Hepatocyte (in vitro differentiated cells): ENCODE measurements around the gene DLGAP4. TPM values are rescaled to one million over a fixed set of nuclear protein-coding genes. Genes with fewer than 3 reads are reported as not detected.

Source experiments
- DNase-seq: peaks from one replicate; pipeline ENCODE4 v3.0.0-alpha.2; 2016; ENCODE audit warnings: low spot score
- H2AFZ ChIP-seq: fragments of 200-600 bp; sonication (generic); 2 replicates; pipeline ENCODE4 v1.6.0; 2016; ENCODE audit warnings: antibody characterized with exemption, mild to moderate bottlenecking
- H3K27ac ChIP-seq: fragments of 200-600 bp; sonication (generic); 2 replicates; pipeline ENCODE4 v1.5.1; 2016; ENCODE audit warnings: mild to moderate bottlenecking
- H3K27me3 ChIP-seq: fragments of 200-600 bp; sonication (generic); 2 replicates; pipeline ENCODE4 v1.6.1; 2016
- H3K36me3 ChIP-seq: fragments of 200-600 bp; sonication (generic); replicated peaks from 2 replicates; pipeline ENCODE4 v1.5.1; 2016; ENCODE audit warnings: low read depth; ENCODE audit not compliant: insufficient read depth
- H3K4me1 ChIP-seq: fragments of 200-600 bp; sonication (generic); 2 replicates; pipeline ENCODE4 v1.5.1; 2016; ENCODE audit warnings: mild to moderate bottlenecking, moderate library complexity; ENCODE audit not compliant: insufficient read depth
- H3K4me2 ChIP-seq: fragments of 200-600 bp; sonication (generic); 2 replicates; pipeline ENCODE4 v1.6.0; 2016
- H3K4me3 ChIP-seq: fragments of 200-600 bp; sonication (generic); 2 replicates; pipeline ENCODE4 v1.5.1; 2016; ENCODE audit warnings: mild to moderate bottlenecking
- H3K79me2 ChIP-seq: fragments of 200-600 bp; sonication (generic); 2 replicates; pipeline ENCODE4 v1.6.0; 2017; ENCODE audit warnings: mild to moderate bottlenecking
- H3K9me2 ChIP-seq: fragments of 200-600 bp; sonication (generic); replicated peaks from 2 replicates; pipeline ENCODE4 v1.6.0; 2017; ENCODE audit warnings: mild to moderate bottlenecking; ENCODE audit not compliant: insufficient read depth
- H3K9me3 ChIP-seq: fragments of 200-600 bp; sonication (generic); 2 replicates; pipeline ENCODE4 v1.5.1; 2016; ENCODE audit warnings: low read depth, mild to moderate bottlenecking
- H4K20me1 ChIP-seq: fragments of 200-600 bp; sonication (generic); 2 replicates; pipeline ENCODE4 v1.6.0; 2016; ENCODE audit warnings: mild to moderate bottlenecking; ENCODE audit not compliant: insufficient read depth, poor library complexity, severe bottlenecking
- EZH2 ChIP-seq: fragments of 200-600 bp; sonication (generic); IDR thresholded peaks from 2 replicates; pipeline ENCODE4 v1.6.1; 2016; ENCODE audit warnings: antibody characterized with exemption, mild to moderate bottlenecking, borderline replicate concordance
- EZH2phosphoT487 ChIP-seq: fragments of 200-600 bp; sonication (generic); IDR thresholded peaks from one replicate; pipeline ENCODE4 v1.6.1; 2018; ENCODE audit warnings: antibody characterized with exemption, mild to moderate bottlenecking, low read depth, moderate library complexity; ENCODE audit not compliant: unreplicated experiment, severe bottlenecking
- WGBS: methylation state at CpG from one replicate; pipeline ENCODE4 v1.1.6; 2016; ENCODE audit warnings: low lambda C conversion rate; ENCODE audit errors: missing lambda C conversion rate; 5-methylcytosine and 5-hydroxymethylcytosine counted together
- polyA plus RNA-seq: library from polyadenylated mRNA; unstranded; fragments of >200 nt; fragmentation: Nextera tagmentation; extraction: Ambion mirVana; gene quantifications from 2 replicates; pipeline ENCODE4 v1.2.1, GENCODE V29; 2016
- total RNA-seq: library from RNA; depleted of rRNA; stranded (reverse); fragments of >200 nt; gene quantifications from 2 replicates; pipeline ENCODE4 v1.2.3, GENCODE V29; 2014
- TF ChIP-seq, protein P1 (sequence below): fragments of 200-600 bp; sonication (generic); IDR thresholded peaks from 2 replicates; pipeline ENCODE4 v1.5.1; 2016; ENCODE audit warnings: antibody characterized with exemption, mild to moderate bottlenecking; ENCODE audit not compliant: poor library complexity

Gene DLGAP4
- total and polyA plus RNA-seq, 2 experiments from 2014 or later, result 16.5 to 39.4 TPM

DNA sequence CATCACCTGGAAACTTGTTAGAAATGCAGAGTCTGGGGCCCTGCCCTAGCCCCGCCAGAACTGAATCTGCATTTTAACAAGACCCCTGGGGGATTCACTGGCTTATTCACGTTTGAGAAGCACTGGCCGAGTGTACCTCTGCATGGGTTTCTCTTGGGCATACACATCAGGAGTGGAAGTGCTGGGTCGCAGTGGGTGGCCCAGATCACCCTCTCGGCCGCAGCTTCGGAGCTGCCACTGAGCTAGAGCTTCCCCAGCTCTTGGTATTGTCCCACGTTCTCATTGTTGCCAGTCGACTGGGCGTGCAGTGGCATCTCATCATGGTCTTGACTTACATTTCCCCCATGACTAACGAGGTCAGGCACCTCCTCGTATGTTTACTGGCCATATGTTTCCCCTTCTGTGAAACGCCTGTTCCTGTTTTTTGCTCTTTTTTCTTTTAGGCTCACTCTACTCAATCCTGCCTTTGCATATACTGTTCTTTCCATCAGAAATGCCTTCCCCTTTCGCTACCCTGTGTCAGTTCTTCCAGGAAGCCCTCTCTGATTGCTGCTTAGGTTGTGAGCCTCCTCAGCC lies 3.0 kb upstream of the DLGAP4 start:
- 53% methylated on average over 14 of the region's 14 CpGs for WGBS
- no peak for TF ChIP-seq EZH2phosphoT487
- TF ChIP-seq, protein P1, sequence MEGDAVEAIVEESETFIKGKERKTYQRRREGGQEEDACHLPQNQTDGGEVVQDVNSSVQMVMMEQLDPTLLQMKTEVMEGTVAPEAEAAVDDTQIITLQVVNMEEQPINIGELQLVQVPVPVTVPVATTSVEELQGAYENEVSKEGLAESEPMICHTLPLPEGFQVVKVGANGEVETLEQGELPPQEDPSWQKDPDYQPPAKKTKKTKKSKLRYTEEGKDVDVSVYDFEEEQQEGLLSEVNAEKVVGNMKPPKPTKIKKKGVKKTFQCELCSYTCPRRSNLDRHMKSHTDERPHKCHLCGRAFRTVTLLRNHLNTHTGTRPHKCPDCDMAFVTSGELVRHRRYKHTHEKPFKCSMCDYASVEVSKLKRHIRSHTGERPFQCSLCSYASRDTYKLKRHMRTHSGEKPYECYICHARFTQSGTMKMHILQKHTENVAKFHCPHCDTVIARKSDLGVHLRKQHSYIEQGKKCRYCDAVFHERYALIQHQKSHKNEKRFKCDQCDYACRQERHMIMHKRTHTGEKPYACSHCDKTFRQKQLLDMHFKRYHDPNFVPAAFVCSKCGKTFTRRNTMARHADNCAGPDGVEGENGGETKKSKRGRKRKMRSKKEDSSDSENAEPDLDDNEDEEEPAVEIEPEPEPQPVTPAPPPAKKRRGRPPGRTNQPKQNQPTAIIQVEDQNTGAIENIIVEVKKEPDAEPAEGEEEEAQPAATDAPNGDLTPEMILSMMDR, result no peak
- TF ChIP-seq EZH2, result no peak
- Histone ChIP-seq H3K9me3 (no peaks in the 10 kb centered on the region), H3K27ac (no peak overlapping the region), H3K4me2 (no peak overlapping the region), H3K27me3 (peaks cover 73% of the 10 kb centered on the region), H4K20me1 (no peaks in the 10 kb centered on the region), H3K9me2 (no peaks in the 10 kb centered on the region), H3K4me3 (no peak overlapping the region), H3K36me3 (no peaks in the 10 kb centered on the region), H3K4me1 (peaks cover 3% of the 10 kb centered on the region), H3K79me2 (no peaks in the 10 kb centered on the region), H2AFZ (no peak overlapping the region)
- DNase-seq, result no peak

DNA sequence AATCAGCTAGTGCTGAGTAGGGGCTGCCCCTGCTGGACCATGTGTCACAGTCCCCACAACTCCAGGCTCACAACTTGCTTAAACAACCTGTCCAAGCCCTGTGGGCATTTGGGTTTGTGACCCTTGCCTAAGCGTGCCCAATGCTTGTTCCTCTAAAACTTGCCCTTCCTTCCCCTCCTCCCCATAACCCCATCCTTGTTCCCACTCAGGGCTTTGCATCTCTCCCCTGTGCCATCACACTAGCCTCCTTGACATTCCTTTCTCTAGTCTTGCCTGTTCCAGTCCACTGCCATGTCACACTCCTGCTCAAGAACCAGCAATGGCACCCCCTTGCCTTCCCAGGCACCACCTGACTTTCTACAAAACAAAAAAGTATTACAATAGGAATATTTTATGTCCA lies 2.3 kb upstream of the DLGAP4 start:
- Histone ChIP-seq H3K9me3 (no peaks in the 10 kb centered on the region), H3K27me3 (peaks cover 80% of the 10 kb centered on the region), H3K4me2 (no peak overlapping the region), H3K4me3 (no peak overlapping the region), H3K4me1 (peaks cover 3% of the 10 kb centered on the region), H3K79me2 (no peaks in the 10 kb centered on the region), H3K36me3 (no peaks in the 10 kb centered on the region), H3K9me2 (no peaks in the 10 kb centered on the region), H3K27ac (no peak overlapping the region), H4K20me1 (no peaks in the 10 kb centered on the region), H2AFZ (no peak overlapping the region)
- DNase-seq, result no peak
- WGBS, result 89% methylated on average over 1 of the region's 1 CpG
- TF ChIP-seq EZH2phosphoT487 (no peak), EZH2 (no peak)
- TF ChIP-seq, protein P1, result no peak

DNA sequence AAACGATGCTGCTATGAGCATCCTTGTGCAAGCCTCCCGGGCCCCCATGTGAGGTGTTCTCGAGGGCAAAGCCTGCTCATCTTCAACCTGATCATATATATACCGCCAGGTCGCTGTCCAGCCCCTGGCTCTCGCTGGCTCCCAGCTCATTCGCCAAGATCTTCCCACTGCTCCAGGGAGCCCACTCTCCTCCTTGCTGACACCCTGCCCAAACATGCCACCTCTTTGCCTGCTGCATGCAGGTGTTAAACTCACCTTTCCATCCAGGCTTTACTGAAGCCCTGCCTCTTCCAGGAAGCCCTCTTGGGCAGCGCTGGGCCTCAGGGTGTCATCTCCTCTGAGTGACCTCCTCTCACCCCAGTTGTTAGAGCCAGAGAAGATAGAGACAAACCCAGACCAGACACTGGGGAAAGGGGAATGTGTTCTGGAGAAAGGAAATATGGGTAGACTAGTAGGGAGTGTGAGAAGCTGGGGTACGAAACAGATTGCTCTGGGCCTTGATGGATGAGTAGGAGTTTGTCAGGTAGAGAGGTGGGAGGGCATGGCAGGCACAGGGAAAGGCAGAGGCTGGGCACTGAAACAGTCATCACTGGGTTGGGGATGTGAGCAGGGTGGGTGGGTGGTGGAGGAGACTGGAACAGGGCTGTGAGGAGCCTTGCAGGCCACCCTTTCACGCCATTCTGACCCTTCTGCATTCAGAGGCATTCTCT lies 1.2 kb upstream of the DLGAP4 start:
- TF ChIP-seq EZH2 (no peak), EZH2phosphoT487 (no peak)
- TF ChIP-seq, protein P1, result no peak
- Histone ChIP-seq H3K79me2 (no peaks in the 10 kb centered on the region), H3K27ac (no peak overlapping the region), H3K9me3 (no peaks in the 10 kb centered on the region), H3K4me3 (no peak overlapping the region), H3K4me1 (peaks cover 3% of the 10 kb centered on the region), H3K9me2 (no peaks in the 10 kb centered on the region), H4K20me1 (no peaks in the 10 kb centered on the region), H2AFZ (no peak overlapping the region), H3K4me2 (no peak overlapping the region), H3K27me3 (peaks cover 91% of the 10 kb centered on the region), H3K36me3 (no peaks in the 10 kb centered on the region)
- DNase-seq, result no peak
- 39% methylated on average over 10 of the region's 10 CpGs for WGBS
